ENCODE measurements around the gene LYPD4.

DNA sequence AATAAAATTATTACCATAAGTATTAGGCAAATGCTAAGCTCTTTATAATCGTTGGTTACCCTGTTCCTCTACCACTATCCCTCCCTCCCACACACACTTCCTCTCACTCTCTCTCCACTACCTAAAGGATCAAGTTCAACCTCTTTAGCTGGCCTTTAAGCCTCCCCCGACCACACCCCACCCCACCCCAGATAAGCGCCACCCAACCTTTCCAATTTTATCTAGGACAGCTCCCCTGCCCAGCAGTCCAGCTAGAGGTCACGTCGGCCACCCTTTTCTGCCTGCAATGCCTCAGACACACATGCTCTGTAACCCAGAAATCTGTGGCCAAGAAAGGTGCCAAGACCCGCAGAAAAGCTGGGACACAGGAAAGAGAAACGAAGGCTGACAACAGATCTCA lies 1.1 kb downstream of the LYPD4 start:
- TF ChIP-seq EZH2 (IDR thresholded peaks at IDR 0.05; ENCODE audit: low read length, unreplicated experiment) (no peak), EZH2phosphoT487 (IDR thresholded peaks at IDR 0.05; ENCODE audit: borderline replicate concordance, low read length) (no peak)
